Ovary (tissue), 9 donors: ENCODE results near the gene HKDC1. TPM values are rescaled to one million over a fixed set of nuclear protein-coding genes. Genes with fewer than 3 reads are reported as not detected.

ENCODE experiments used
- DNase-seq, 5 donors: peaks; one replicate each; pipeline ENCODE4 v3.0.0-alpha.2; 2019 to 2020
- H3K27ac ChIP-seq, 2 donors: fragments of 200-600 bp; one replicate each; pipeline versions ENCODE4 v1.5.1 to v1.8.0; 2019 to 2022
- H3K27me3 ChIP-seq: fragments of 200-600 bp; one replicate; pipeline ENCODE4 v1.8.0; 2022
- H3K36me3 ChIP-seq: fragments of 200-600 bp; sonication (generic); one replicate; pipeline ENCODE4 v1.5.1; 2019
- H3K4me1 ChIP-seq: one replicate; pipeline ENCODE4 v1.8.1; 2013; ENCODE audit warnings: mild to moderate bottlenecking, moderate library complexity; ENCODE audit not compliant: insufficient read depth
- H3K4me3 ChIP-seq: fragments of 200-600 bp; sonication (generic); one replicate; pipeline ENCODE4 v1.5.1; 2017
- H3K9me3 ChIP-seq, 2 donors: fragments of 200-600 bp in 1 of 2; sonication (generic) in 1 of 2; one replicate each; pipeline versions ENCODE4 v1.5.1 to v1.8.1; 2013 to 2019; ENCODE audit warnings: mild to moderate bottlenecking in 1 of 2, moderate library complexity in 1 of 2
- CTCF ChIP-seq, 3 donors: fragments of 450-650 bp in 2 of 3; fragments of 200-600 bp in 1 of 3; IDR thresholded peaks; one replicate each; pipeline versions ENCODE4 v1.5.1 to v1.8.0; 2016 to 2022; ENCODE audit warnings: antibody characterized with exemption in 3 of 3, mild to moderate bottlenecking in 1 of 3
- EP300 ChIP-seq: sonication (generic); formaldehyde crosslinking; IDR thresholded peaks from one replicate; pipeline ENCODE4 v1.6.1; 2017; ENCODE audit warnings: antibody characterized with exemption
- POLR2A ChIP-seq: fragments of 450-650 bp; IDR thresholded peaks from one replicate; pipeline ENCODE4 v1.6.1; 2017; ENCODE audit warnings: antibody characterized with exemption, mild to moderate bottlenecking, moderate library complexity
- WGBS, 3 donors: extraction: QIAGEN DNeasy Blood & Tissue Kit in 1 of 3; methylation state at CpG; one replicate each; pipeline versions ENCODE4 v1.1.5 to v1.1.7; 2013 to 2017; 5-methylcytosine and 5-hydroxymethylcytosine counted together
- intact Hi-C, 4 donors: fragments of 100-400 bp; cut with DNase I; formaldehyde crosslinking; loops; one replicate each; pipeline versions ENCODE4 v1.11.0 to v1.15.1; 2022 to 2023
- polyA plus RNA-seq, 2 donors: library from polyadenylated mRNA; stranded (reverse); fragments of 200-250 nt in 1 of 2; fragments of 350-450 nt in 1 of 2; fragmentation: Illumina TruSeq in 1 of 2; extraction: RNeasy Lipid Tissue Mini Kit (QIAGEN cat#74804) in 1 of 2; gene quantifications; one replicate each; pipeline ENCODE4 v1.2.3, GENCODE V29; 2013 to 2014
- total RNA-seq, 7 donors: library from RNA; depleted of rRNA in 2 of 7; stranded (reverse); fragments of >200 nt in 2 of 7; fragmentation: NEBNext Ultra II Directional in 3 of 7; extraction: Animal tissue kit (Norgen Biotek cat#: 25700) in 3 of 7; gene quantifications; one replicate each; pipeline versions ENCODE4 v1.1.0 to v1.2.4, GENCODE V29; 2016 to 2023
- donor health status: DM: no; HTN: no; CAD: no; lungs with moderate emphysema.
- donor health status: DM: no; HTN: no; CAD: no.
- donor health status: Bipolar disorder and iron deficiency.
- donor health status: DM: yes; HTN: yes; CAD: no.
- donor health status: DM: no; HTN: no; CAD: no.
- donor health status: DM: yes; HTN: yes; CAD: no.

HKDC1 gene
- total and polyA plus RNA-seq, 9 donors, result 0.01 to 6.4 (median 0.94) TPM; not detected in 2

- TF ChIP-seq POLR2A, result no peak
- no peak for TF ChIP-seq CTCF (IDR thresholded peaks at IDR 0.05)
- no peak for TF ChIP-seq EP300
- Histone ChIP-seq H3K27ac (no peak overlapping the region), H3K4me1 (no peaks in the 10 kb centered on the region), H3K36me3 (no peaks in the 10 kb centered on the region), H3K4me3 (no peak overlapping the region), H3K27me3 (no peaks in the 10 kb centered on the region), H3K9me3 (no peaks in the 10 kb centered on the region)
- no peak for DNase-seq
- intact Hi-C loops, result no loop called here
- WGBS, 3 donors, result 80 to 86% (median 81%) methylated on average over 14 of the region's 14 CpGs
These were observed 48.8 kb downstream of the HKDC1 start for GRCh38 chr10:69268761-69269416.

- no peaks in the 10 kb centered on the region for H3K27me3 ChIP-seq
- intact Hi-C loops, result no loop called here
- 44 to 62% (median 50%) methylated on average over 2 of the region's 2 CpGs for WGBS, 3 donors
- no peak overlapping the region for H3K4me3 ChIP-seq
- no peak overlapping the region for H3K27ac ChIP-seq
- TF ChIP-seq POLR2A (no peak), CTCF (IDR thresholded peaks at IDR 0.05) (no peak), EP300 (no peak)
- no peak for DNase-seq
- H3K4me1 ChIP-seq, result no peaks in the 10 kb centered on the region
- no peaks in the 10 kb centered on the region for H3K36me3 ChIP-seq
- no peaks in the 10 kb centered on the region for H3K9me3 ChIP-seq
These were observed 49.6 kb downstream of the HKDC1 start for GRCh38 chr10:69269761-69270160.

- no peak for TF ChIP-seq CTCF (IDR thresholded peaks at IDR 0.05)
- no peak for TF ChIP-seq POLR2A
- no peak for TF ChIP-seq EP300
- intact Hi-C loops, result no loop called here
- no peak for DNase-seq
- Histone ChIP-seq H3K9me3 (no peaks in the 10 kb centered on the region), H3K4me3 (no peak overlapping the region), H3K27ac (no peak overlapping the region), H3K36me3 (no peaks in the 10 kb centered on the region), H3K4me1 (no peaks in the 10 kb centered on the region), H3K27me3 (no peaks in the 10 kb centered on the region)
- WGBS, 3 donors, result 69 to 82% (median 78%) methylated on average over 3 of the region's 3 CpGs
These were observed 50.9 kb downstream of the HKDC1 start for GRCh38 chr10:69270990-69271389.

GRCh38 chr10:69272624-69273023 is 52.5 kb downstream of the HKDC1 start:
- intact Hi-C loops, result no loop called here
- H3K36me3 ChIP-seq, result no peaks in the 10 kb centered on the region
- no peak for TF ChIP-seq EP300
- no peak for TF ChIP-seq CTCF (IDR thresholded peaks at IDR 0.05)

More at GRCh38 chr10:69272624-69273023, 52.5 kb downstream of the HKDC1 start:
- Histone ChIP-seq H3K4me1 (no peaks in the 10 kb centered on the region), H3K4me3 (no peak overlapping the region), H3K27ac (no peak overlapping the region), H3K9me3 (no peaks in the 10 kb centered on the region), H3K27me3 (no peaks in the 10 kb centered on the region)
- WGBS, 3 donors, result 67 to 76% (median 70%) methylated on average over 1 of the region's 1 CpG
- DNase-seq, result no peak
